HG02759 (cell line): ENCODE measurements around the gene MYO1H.
"Not testable (repeated sequence)": the region's sequence is repeated elsewhere in the genome, so short reads cannot be mapped to it uniquely, and the experiment has no call there.

ENCODE experiments used
- ATAC-seq: cut with Tn5 transposase; IDR thresholded peaks from one replicate; pipeline ENCODE4 v1.9.1; 2021; ENCODE audit warnings: mild to moderate bottlenecking, moderate library complexity; ENCODE audit not compliant: unreplicated experiment

MYO1H gene, protein sequence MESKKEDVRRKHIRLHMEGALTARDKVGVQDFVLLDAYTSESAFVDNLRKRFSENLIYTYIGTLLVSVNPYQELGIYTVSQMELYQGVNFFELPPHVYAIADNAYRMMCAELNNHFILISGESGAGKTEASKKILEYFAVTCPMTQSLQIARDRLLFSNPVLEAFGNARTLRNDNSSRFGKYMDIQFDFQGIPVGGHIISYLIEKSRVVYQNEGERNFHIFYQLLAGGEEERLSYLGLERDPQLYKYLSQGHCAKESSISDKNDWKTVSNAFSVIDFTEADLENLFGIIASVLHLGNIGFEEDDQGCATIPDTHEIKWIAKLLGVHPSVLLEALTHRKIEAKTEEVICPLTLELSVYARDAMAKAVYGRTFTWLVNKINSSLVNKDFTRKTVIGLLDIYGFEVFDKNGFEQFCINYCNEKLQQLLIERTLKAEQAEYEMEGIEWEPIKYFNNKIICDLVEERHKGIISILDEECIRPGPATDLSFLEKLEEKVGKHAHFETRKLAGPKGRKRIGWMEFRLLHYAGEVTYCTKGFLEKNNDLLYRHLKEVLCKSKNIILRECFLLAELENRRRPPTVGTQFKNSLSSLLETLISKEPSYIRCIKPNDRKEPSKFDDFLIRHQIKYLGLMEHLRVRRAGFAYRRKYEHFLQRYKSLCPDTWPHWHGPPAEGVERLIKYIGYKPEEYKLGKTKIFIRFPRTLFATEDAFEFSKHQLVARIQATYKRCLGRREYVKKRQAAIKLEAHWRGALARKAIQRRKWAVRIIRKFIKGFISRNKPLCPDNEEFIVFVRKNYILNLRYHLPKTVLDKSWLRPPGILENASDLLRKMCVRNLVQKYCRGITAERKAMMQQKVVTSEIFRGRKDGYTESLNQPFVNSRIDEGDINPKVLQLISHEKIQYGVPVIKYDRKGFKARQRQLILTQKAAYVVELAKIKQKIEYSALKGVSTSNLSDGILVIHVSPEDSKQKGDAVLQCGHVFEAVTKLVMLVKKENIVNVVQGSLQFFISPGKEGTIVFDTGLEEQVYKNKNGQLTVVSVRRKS

DNA sequence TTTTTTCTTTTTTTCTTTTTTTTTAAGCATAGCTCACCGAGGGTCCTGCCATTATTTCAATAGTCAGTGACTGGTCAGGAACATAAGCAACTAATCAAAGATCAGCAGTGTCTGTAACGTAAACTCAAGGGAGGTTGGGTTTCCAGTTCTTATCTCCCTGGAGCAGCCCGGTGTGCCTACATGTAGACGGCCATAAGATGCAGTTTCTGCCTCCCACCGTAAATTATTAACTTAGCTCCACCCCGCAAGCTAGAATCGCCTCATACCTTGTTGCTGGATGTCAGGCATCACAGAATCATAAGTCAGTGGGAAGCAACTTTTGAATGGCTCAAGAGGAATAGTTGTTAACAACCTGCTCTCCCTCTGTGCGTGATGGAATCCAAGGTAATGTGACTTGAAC, at the start of gene MYO1H:
TSS of gene MYO1H (plus strand) at position 312 of the 400 bp plus-strand sequence. CDS start at position 373, 61 bp downstream.
- no peak for ATAC-seq

DNA sequence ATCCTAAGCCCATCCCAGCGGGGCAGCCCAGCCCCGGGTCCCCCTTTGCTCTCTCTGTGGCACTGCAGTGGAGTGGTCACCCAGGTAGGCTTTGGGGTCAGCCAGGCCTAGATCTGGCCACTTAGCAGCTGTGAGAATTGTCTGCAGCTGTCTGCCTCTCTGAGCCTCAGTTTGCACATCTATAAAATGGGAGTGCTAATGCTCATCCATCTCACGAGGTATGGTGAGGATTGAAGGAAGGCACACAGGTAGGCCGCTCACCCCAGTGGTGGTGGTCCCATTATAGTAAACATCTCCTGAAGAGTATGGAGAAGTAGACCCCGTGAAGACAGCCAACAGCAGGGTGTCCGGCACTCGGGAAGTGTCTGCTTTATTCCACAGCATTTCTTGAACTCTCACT, 47.9 kb upstream of the MYO1H start:
- no peak for ATAC-seq

DNA sequence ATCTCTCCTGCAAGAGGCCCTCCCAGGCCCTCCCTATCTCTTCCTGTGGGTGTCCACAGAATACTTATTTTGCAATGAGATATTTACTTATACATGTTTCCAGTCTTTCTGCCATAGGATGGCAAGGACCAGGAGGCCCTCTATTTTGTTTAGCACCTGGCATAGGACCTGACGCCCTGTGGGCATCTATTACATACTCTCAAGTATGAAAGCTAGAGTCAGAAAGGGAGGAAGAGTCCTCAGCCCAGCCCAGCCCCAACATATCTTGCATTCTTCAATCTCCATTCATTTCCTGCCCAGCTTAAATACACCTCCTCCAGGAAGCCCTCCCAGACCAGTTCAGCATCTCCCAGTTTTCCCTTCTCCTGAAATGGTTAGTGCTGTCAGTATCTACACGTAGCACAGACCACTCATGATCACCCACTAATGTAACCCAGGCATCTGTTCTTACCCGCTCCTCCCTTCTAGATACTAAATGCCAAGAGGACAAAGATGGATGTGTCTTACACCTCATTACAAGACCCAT, 46.0 kb upstream of the MYO1H start:
- ATAC-seq, result no peak

DNA sequence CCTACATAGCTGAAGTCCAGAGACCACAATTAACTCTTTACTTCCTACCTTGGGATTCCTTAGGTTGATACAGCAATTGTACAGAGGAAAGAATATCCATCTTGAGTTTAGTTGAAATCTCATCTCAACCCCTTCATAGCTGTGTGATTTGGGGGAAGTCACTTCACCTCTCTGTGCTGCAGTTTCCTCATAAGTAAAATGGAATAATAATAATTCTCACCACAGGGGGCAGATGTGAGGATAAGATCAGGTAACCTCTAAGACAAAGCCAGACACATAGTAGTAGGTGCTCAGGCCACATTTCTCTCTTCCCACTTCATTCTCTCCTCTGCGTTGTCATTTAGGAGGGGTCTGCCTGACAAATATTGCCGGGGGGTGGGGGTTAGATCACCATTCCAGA, 45.3 kb upstream of the MYO1H start:
- no peak for ATAC-seq

DNA sequence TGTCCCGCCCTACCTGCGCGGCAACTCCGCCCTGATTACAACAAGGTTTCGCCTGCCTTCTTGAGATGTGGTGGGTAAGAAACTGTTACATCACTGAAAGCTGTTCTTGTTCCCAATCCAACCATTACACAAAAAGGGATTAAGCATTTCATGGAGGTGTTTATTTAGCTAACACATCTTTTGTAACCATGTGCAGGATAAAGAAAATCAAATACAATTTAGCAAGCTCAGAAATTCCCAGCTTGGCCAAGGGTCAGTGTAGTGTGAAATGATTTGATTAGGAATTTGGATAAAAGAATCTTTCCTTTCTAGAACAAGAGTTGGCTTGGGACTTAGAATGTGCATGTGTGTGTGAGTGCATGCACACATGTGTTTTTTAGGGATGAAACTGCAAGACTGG, 44.9 kb upstream of the MYO1H start:
- ATAC-seq, result no peak

DNA sequence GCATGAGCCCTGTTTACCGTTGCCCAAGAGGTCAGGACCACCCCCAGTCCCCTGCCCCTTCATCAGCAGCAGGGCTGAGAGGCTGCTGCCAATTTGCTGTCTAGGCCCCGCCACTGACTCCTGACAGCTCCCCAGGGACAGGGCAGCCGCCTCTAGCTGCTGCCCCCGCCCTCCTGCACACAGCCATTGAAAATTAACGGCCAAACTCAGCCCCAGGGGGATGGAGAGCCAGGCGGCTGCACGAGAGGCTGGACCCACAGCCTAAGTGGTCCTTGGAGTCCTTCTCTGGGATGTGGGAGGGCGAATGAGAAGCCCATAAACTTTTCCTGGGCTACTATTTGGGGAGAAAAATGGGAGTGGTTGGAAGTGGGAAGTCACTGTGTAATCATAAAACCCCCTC, 43.2 kb upstream of the MYO1H start:
- ATAC-seq, result no peak

DNA sequence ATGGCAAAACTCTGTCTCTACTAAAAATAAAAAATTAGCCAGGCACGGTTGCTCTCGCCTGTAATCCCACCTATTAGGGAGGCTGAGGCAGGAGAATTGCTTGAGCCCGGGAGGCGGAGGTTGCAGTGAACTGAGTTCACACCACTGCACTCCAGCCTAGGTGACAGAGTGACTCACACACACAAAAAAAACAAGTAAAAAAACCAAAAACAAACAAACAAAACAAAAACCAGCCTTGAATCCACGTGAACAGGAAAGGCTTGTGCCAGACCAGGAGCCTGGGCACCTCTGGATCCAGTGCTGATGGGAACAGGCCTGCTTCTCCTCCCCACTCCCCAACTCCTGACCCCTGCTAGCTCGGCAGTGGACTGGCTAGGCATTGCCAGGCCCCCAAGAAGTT, 42.2 kb upstream of the MYO1H start:
- ATAC-seq, result no peak

DNA sequence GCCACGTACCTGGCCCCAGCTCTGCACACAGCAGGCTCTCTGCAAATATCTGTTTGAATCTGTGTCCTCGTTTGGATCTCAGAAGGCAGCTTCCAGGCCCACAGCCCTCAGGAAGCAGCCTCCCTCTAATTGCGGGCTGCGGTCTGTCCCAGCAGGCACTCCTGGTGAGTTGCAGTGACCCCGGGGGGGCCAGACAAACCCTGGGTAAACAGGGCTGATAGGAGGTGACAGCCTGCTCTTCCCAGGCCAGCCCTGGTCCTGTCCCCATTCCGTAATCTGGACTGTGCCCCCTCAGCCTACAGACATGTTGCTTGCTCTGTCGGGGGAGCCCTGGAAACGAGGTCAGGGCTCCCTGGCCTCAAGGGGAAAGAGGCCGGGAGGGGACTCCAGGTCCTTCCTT, 40.6 kb upstream of the MYO1H start:
- no peak for ATAC-seq

DNA sequence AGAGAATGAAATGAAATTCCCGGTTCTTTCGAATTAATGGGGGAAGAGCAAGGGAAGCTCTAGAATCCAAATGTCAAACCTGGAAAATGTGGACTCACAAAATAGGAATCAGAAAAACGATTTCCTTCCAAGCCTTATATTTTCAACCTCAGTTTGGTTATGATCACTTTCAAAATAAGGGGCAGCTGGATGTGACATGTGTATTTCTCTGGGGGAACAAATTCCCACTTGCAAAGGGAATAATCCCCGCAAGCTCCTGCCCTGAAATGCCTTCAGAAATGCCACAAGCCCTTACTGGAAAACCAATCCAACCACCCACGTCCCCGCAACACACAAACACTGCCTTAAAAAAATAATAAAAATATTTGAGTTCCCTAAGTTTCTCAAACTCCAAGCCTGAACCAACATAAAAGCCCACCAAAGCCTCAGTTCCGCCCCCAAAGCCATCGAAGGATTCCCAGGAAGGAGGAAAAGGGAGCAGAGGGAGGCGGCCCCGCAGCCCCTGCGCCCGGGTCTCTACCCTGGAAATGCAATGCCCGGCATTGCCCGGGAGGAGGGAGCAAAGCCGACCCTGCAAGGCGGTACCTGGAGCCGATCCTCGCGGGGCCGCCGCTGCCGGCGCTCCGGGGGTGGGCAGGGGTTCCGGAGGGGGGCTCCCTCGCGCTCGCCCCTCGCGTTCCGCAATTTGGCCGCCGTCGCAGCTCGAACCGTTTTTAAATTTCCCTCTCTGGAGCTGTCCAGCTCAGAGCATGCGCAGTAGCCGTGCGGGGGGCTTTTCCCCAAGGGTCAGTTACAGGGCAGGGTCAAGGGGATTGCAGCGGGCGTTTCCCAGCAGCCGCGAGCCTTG, 38.9 kb upstream of the MYO1H start, which contains the start of gene FOXN4:
TSS of gene FOXN4 (minus strand) at position 751 of the 847 bp plus-strand sequence. CDS start 963 bp downstream, outside the sequence.
- no peak for ATAC-seq

DNA sequence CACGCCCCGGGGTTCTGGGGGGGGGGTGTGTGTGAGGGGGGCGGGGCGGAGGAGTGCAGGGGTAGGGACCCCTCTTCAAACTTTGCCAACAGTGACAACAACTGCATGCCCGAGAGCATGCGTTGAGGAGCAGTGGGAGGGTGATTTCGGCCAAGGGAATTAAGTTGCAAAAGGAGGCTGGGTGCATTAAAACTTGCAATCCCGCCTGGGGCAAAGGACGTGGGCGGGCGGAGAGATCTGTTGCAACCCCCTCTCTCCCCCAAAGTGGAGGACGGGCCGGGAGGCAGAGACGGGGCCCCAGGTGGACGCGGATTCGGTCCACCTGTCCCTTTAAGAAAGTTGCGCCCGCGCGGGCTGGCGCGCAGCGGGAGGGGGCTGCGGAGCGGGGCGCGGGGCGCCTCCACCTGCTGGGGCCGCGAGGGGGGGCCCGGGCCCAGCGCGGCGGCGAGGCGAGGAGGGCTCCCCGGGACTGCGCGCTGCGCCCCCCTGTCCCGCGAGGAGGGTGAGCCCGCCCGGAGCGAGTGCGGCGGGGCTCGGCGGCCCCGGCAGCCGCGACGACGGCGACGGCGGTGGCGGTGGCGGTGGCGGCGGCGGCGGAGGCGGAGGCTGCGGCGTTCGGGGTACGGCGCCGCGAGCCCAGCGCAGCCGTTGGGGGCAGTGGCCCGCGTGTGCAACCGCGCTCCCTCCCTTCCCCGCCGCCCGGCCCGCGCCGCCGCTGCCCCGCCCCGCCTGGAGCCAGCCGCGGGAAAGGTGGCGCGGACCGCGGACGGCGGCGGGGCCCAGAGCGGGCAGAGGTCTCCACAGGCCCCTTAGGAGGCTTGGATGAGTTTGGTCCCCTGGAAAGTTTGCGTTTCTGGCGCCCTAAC, 38.1 kb upstream of the MYO1H start:
- no peak for ATAC-seq

DNA sequence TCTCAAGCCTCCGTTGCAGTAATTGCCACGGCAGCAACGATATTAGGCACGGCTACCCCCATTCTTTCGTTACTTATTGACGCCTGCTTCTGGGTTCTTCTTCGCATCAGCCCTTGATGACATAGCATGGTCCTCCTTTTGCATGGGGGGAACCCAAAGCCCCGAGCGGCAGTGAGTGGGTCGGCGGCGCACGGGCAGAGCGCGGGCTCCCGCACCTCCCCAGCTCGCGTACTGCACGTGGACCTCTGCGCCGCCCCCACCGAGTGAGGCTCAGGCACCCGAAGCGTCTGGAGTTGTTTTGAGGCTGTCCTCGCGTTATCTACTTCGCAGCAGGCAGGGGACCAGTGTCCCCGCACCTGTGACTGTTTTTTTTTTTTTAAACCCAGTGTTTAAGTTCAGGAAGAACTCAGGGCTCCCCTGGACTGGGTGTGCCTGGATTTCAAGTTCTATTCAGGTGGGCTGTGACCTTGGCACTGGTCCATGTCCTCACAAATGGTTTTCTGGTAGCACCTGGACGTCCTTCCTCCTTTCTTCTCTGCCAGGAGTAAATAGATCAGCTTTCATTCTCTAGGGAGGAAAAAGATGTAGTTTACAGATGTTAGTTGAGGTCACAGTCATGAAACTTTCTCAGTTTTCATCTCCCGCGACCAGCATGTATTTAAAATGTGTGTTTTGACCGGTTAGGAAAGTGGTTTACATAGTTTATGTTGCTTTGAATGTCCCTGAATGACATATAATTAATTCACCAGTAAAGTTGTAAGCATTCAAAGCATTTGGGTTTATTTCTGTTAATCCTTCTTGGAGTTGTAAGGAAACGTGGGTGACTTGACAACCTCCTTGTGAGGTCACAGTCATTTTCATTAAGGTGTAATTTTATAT, 37.2 kb upstream of the MYO1H start:
- no peak for ATAC-seq

DNA sequence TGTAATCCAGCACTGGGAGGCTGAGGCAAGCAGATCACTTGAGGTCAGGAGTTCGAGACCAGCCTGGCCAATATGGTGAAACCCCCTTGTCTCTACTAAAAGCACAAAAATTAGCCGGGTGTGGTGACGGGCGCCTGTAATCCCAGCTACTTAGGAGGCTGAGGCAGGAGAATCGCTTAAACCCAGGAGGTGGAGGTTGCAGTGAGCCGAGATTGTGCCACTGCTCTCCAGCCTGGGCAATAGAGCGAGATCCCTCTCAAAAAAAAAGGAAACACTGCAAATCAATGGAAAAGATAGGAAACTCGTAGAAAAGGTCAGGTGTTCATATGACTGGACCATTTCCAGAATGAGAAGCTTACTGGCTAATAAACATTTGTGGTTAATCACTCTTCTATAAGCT, 26.4 kb upstream of the MYO1H start:
- ATAC-seq, result not testable (repeated sequence)

DNA sequence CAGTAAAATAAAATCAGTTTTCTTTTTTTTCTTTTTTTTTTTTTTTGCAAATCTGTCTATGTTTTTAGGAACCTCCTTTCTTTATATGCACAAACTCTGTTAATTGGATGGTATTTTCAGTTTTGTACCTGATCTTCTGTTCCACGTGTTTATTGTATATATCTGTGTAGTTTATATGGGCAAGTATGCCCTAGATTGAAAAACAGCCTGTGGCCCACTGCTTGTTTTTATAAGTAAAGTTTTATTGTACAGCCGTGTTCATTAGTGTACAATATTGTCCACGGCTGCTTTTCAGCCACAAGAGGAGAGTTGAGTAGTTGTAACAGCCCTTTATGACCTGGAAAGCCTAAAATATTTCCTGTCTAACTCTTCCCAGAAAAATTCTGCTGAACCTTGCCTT, 18.7 kb upstream of the MYO1H start:
- no peak for ATAC-seq

DNA sequence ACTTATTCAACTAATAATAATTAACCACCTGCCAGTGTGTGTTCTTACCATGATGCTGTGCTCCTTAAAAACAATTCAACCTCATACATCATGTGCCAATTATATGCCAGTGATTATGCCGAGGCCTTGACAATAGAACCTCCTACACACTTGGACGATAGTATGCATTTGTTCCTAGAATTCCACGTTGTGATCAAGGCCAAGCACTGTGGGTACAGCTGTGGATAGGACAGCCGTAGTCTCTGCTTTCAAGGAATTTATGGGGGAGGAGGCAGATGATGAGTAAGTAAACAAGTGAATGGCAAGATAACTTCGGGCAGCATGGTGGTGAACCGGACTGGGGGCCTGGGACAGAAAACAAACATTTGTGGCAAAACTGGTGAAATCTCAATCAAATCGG, 18.0 kb upstream of the MYO1H start:
- ATAC-seq, result no peak

DNA sequence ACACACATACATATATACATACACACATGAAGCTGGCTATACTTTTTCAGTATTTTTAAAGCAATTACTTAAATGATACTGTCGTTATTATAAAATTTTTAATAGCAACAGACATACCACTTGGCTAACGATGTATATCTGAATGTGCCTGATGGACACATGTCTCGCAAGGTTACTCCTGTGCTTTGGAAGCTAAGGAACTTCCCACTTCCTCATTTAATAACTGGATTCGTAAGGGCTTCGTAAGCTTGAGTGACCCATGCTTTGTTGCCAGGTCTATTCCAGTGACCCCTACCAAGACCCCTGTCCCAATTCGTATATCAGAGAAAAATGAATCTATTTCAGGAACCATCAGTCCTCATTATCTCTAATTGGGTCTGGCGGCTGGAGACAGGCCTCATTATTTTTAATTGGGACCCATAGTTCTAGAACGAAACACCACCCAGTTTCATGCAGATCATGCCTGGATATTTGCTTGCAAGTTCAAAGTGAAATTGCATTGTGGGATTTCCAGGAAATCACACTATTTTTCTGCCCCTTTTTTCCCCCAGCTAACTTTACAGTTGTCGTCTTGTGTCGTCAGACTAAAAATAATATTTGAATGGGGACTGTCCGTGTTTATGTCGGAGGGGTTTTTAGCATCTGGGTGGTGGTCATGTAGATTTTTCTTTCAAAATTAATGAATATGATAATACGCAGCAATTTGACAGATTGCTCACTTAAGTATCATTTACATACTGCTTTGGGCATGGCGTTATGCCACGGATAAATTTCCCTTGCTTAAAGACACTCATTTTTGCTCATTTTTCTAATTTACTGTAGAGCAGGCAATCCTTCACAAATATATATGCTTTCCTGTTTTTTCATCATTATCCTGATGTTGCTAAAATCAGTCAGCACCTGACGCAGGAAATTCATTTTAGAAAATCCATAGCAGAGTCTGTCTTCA, 17.1 kb upstream of the MYO1H start:
- ATAC-seq, result no peak

DNA sequence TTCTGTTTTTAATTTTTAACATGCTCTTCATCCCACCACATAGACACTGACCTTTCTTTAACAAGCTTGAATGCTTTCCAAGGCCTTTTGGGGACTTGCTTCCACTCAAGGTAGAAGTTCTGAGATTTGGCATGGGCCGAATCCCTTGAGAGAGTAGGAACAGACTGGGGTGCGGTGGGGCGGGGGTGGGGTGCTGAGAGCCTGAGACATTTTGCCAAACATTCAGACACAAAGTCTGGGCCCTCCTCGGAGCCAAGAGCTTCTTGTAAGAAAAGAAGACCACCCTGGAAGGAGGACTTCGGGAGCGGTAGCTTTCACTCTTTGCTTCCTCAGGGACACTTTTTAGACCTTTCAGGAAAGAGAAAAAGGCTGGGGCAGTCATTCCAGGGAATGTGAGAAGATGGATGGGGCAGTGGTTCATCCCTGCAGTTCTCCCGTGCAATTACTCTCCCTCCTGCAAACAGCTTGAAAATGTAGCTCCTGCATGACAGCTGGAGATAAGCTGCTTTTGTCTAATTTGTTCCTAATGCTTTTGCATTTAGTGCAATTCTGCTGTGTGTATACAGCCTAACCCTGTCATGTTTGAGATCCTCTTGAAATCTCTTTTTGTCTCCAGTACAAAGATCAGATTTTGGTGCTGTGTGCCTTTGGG, 16.3 kb upstream of the MYO1H start:
- no peak for ATAC-seq

DNA sequence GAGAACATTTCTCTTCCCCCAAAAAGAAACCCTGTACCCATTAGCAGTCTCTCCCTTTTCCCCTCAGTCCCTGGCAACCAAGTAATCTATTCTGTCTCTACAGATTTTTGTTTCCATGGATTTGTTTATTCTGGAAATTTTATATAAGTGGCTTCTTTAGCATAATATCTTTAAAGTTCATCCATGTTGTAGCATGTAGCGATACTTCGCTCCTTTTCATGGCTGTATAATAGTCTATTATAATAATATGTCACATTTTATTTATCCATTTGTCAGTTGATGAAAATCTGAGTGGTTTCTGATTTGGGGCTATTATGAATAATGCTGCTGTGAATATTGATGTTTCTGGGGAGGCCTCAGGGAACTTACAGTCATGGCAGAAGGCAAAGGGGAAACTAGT, 12.8 kb upstream of the MYO1H start:
- no peak for ATAC-seq
